Measurements from ENCODE around the gene PRKCZ.

The PRKCZ gene

GRCh38 chr1:2078170-2078569 is 28.0 kb downstream of the PRKCZ start:
- no peak for DNase-seq (ENCODE audit: low read depth)
- H3K4me3 ChIP-seq (replicated peaks; ENCODE audit: low read depth, low read length) = no peak overlapping the region
- no peak for TF ChIP-seq CTCF (IDR thresholded peaks at IDR 0.05; ENCODE audit: low read length, missing control alignments)

DNA sequence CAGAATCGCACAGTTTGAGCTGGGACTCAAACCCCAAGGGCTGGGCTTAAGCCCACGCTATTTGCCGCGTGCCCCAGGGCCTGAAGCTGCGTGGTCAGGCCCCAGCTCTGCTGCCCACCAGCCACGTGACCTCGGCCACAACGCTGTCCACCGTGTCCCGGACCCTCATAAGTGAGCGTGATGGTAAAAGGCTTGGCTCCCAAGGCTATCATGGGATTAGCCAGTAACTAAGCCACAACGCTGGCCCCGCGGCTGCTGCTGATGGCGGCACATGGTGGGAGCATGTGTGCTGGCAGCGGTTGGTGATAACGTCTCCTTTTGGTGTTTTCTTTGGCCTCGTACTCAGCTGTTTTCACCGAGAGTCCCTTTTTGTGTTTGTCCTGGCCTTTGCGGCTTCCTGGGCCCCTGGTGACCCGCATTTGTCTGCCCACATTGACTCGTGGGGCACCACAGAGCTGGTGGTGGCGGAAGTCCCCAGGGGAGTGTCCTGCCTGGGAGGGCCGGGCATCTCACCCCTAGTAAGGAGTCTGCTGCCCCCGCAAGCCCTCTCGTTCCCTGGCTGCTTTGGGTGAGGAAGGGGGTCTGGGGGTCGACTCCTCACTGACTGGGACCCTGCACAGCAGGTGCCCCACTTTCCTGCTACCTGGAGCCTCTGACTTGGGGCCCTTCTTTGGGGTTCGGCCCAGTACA is 29.3 kb downstream of the PRKCZ start:
- DNase-seq (ENCODE audit: low read depth) = no peak
- H3K4me3 ChIP-seq (replicated peaks; ENCODE audit: low read depth, low read length) = no peak overlapping the region
- TF ChIP-seq CTCF (IDR thresholded peaks at IDR 0.05; ENCODE audit: low read length, missing control alignments) = no peak

- TF ChIP-seq CTCF (IDR thresholded peaks at IDR 0.05; ENCODE audit: low read length, missing control alignments) = no peak
- DNase-seq (ENCODE audit: low read depth) = no peak
- no peak overlapping the region for H3K4me3 ChIP-seq (replicated peaks; ENCODE audit: low read depth, low read length)
Observed at GRCh38 chr1:2080140-2080539, 29.9 kb downstream of the PRKCZ start.

DNA sequence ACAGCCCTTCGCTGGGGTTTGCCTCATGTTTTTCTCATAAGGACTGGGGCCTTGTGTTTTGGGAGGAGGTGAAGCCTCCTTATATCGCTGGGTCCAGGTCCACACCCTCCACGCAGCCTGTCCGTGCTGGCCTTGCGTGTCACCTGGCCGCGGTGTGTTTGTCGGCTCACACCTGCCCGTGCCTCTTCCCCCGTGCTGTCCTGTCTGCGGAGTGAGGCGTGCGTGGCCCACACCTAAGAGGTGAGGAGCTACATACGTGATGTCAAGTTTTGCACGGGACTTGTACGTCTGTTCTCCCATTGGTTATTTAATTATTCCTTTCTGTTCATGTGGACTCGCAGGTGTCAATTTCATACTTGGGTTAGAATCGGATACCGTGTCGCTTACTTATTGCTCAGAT is 30.7 kb downstream of the PRKCZ start:
- DNase-seq (ENCODE audit: low read depth) = no peak
- H3K4me3 ChIP-seq (replicated peaks; ENCODE audit: low read depth, low read length) = no peak overlapping the region
- TF ChIP-seq CTCF (IDR thresholded peaks at IDR 0.05; ENCODE audit: low read length, missing control alignments) = no peak

- H3K4me3 ChIP-seq (replicated peaks; ENCODE audit: low read depth, low read length) = no peak overlapping the region
- DNase-seq (ENCODE audit: low read depth) = no peak
- TF ChIP-seq CTCF (IDR thresholded peaks at IDR 0.05; ENCODE audit: low read length, missing control alignments) = no peak
Observed at GRCh38 chr1:2081326-2081885, 31.2 kb downstream of the PRKCZ start.

DNA sequence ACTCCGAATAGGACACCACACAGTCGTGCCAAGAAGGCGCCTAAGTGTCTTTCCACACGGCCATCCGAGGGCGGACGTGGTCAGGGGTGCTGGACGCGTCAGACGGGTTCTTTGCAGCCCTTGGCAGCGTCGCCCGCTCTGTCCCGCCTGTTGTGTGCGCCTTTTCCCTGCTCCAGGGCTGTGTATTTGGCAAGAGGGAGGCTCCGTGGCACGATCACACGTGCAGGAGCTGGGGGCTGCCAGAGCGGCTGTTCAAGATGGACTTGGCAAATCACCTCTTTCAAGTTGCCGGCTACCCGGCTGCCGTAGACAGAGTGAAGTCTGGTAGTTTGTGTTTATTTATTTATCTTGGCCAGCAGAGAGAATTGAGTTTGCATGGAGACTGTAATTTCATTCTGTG is 31.9 kb downstream of the PRKCZ start:
- TF ChIP-seq CTCF (IDR thresholded peaks at IDR 0.05; ENCODE audit: low read length, missing control alignments) = no peak
- DNase-seq (ENCODE audit: low read depth) = no peak
- no peak overlapping the region for H3K4me3 ChIP-seq (replicated peaks; ENCODE audit: low read depth, low read length)

DNA sequence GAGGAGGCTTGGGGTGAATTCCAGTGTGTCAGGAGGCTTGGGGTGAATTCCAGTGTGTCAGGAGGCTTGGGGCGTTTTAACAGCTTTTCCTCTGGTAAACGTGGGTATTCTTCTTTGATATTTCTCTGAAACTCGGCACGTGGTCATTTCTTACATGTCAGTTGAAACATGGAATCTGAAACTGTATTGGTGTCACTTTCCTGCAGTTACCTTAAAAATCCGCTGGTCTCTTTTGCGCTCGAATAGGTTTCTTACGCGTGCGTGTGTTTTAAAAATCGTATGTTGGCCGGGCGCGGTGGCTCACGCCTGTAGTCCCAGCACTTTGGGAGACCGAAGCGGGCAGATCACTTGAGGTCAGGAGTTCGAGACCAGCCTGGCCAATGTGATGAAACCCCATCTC is 33.5 kb downstream of the PRKCZ start:
- H3K4me3 ChIP-seq (replicated peaks; ENCODE audit: low read depth, low read length) = no peak overlapping the region
- TF ChIP-seq CTCF (IDR thresholded peaks at IDR 0.05; ENCODE audit: low read length, missing control alignments) = no peak
- DNase-seq (ENCODE audit: low read depth) = no peak
